GM19395 (cell line): ENCODE data around the gene ACBD6.

Source experiments
- ATAC-seq: cut with Tn5 transposase; IDR thresholded peaks from one replicate; pipeline ENCODE4 v1.9.1; 2021; ENCODE audit warnings: mild to moderate bottlenecking, moderate library complexity; ENCODE audit not compliant: unreplicated experiment

The ACBD6 gene

DNA sequence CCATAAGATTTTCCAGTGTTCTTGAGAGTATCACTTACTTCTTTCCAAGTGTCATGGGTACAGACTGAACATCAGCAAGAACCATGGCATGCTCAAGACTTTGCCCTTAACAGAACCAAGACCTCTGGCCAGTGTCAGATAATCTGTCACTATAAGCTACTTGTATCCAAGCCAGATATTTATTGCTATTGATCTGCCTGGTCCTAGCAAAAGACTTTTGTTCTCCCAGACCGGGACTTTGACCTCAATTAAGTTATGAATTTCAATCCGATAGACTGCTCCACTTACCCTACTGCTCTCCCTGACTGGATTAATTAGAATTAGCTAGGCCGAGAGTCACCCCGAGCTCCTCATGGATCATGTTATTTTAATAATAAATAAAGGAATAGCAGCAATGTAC is 129.6 kb downstream of the ACBD6 start:
- ATAC-seq, result no peak

DNA sequence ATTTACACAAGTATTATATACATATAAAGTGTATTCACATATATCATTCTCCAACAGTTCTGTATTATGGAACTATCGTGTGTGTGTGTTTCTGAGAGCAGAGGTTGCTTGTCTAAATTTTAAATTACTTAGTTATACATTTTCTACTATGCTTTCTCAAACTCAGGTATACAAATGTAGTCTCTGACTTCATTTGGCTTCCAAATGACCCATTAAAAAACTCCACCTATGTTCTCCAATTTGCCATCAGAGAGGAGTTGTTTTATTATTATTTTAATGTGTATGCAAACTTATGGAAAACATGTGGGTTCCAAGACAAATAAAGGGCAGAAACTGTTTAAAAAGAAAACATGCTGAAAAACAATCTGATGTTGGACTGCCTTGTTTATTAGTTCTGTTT is 131.8 kb downstream of the ACBD6 start:
- ATAC-seq, result no peak

DNA sequence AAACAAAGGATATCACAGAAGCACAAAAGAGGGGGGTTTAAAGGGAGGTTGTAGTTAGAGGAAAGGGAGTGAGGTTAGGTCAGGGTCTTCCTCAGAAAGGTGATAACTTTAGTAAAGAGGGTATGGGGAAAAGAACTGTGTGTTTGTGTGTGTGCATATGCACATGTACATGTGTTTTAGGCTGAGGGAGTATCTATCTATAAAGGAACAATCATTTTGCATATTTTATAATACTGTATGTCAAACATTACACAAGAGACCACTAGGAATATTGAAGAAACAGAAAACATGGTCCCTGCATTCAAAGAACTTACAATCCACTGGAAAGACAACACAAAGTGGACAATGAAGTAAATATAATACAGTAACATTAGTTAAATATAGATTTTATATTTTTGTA is 132.2 kb downstream of the ACBD6 start:
- ATAC-seq, result no peak

DNA sequence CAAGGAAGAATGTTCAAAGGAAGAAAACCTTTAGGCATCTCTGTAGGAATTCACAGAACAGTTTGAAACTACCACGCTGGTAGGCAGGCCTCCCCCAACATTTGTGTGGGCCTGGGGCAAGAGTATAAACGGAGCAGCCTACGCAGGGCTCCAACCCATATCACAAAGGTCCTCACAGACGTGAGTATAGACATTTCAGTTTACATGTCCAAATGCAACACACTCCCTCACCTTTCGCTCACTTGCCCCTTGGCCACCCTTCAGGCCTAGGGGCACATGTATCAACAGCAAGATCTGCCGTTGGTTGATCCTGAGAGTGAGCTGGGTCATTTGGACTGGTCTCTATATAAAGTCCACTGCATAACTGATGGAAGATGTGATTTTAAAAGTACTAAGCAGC is 133.3 kb downstream of the ACBD6 start:
- ATAC-seq, result no peak

DNA sequence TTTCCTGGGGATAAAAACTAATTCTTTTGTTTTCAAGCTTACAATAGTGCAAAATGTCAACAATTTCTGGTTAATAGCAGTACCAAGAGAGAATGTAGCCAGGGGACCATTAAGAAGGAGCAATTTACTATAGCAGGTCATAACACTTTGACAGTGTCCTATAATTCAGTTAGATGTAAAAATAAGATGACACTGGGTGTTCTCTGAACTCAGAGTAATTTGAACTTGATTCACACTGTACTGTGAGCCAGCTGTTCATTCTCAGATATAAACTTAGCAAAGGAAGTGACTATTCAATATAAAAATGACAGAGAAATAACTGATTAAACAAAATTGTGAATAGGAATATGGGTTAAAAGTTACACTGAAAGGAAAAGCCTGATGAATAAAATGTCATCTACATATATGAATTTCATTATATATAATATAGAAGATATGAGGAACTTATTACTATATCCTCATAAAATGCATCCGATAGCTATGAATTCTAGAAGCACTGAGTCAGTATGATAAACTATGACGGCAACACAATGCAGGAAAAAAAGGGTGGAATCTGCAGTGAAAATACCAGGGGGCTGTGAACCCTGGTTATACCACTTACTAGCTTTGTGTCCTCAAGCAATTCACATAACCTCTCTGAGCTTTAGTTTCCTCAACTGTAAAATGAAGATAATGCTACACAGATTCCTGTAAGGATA is 135.9 kb downstream of the ACBD6 start:
- ATAC-seq, result no peak

DNA sequence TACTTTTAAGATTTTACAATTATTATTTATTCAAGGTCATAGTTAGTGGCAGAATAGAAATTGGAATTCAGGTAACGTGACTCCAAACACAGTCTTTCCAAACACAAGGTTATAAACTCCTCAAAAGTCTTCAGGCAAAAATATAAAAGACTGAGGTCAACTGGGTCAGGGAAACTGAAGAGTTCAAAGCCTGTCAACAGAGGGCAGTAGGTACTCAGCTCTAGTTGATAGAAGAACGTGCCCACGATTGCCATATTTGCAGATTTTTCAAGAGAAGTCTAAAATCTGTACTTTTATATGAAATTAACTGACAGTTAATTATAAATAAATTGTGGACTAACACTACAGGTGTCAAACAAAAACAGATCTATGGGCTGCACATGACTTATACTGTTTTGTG is 137.3 kb downstream of the ACBD6 start:
- ATAC-seq, result no peak

DNA sequence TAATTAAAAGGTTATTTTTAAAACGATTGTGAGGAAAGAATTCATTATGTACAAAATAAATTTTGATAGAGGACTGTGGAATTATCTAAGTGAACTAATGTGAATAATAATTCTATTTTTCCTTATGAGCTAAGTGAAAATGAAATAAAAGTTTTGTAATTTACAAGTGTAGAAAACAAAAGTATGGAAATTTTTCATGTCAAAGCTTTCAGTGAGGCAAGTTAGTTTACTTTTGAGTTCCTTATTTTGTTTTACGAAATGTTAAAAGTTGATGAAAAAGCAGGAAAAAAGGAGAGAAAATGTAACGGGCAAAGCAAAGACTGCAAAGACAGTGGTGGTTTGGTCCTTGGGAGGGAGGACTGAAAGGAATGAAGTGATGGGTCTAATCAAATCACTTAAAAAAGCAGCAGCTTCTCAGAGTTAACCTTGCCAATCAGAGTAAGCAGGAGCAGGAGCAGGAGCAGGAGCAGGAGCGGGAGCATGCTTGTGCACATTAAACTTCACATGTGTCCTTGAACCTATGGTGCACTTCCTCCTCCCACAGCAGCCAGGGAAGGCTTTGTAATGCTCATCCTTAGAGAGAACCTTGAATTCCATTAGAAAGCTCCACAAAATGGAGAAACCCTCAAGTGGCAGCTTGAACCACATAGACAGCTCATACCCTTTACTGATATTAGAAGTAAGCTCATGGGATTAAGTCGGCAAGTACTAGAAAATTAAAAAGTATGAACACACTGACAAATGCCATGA is 139.0 kb downstream of the ACBD6 start:
- no peak for ATAC-seq

DNA sequence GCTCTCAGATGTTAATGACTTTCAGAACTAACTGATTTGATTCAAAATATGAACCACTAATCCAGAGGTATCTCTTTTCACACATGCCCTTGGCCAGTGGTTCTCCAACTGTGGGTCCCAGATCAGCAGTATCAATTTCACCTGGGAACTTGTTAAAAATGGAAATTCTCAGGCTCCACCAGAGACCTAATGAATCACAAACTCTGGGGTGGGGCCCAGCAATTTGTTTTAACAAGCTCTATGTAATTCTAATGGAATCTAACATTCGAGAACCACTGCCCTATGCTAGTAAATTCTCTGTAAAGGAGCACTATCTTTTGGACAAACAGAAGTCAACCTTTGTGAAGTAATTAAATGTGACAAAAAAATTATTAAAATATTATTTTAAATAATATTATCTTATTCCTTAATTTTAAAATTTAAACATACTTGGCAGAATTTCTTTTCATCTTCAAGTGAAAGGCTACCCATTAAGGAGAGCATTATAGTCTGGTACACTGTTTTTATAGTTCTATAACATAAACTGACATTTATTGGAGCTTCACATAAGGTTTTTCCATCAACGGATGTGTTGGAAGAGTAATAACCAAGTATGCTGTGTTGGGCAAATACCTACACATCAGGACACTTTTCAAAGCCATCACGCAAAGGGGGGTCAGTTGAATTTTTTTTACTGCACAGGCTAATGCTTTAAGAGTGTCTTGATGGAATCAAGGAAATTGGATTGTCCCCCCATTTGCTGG is 141.9 kb downstream of the ACBD6 start:
- ATAC-seq, result no peak

DNA sequence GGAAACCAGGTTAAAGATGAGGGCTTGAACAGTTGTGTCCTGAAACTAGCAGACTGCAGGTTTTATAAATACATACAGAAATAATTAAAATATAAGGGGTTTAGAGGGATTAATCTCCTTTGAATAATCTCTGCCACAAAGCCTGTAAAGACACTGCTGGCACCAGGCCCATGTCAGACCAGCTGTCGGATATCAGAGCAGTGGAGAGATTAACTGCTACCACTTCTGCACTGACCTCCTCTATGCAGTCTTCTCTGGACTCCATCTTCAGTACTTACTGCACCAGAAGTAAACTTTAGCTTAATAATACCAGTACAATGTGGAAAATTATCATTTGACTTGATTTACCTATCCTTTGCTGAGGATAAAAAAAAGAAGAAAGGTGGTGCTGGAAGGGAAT is 143.7 kb downstream of the ACBD6 start:
- no peak for ATAC-seq

DNA sequence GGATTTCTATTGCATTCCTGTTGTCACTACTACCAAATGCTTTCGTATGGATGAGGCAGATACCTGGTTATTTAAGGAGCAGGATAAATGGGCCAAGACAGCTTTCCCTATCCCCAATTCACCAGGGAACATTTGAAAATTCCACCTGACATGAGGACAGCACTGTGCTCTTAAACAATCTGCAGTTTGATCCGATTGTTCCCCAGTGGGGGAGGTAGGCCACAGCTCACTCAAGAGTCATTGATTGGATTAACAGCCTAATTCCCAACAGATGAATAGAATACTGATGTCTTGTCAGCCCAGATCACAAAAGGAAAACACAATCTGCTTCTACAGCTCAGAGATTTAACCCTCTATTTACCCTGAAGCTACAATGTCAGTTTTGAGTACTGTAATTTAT is 148.4 kb downstream of the ACBD6 start:
- no peak for ATAC-seq

DNA sequence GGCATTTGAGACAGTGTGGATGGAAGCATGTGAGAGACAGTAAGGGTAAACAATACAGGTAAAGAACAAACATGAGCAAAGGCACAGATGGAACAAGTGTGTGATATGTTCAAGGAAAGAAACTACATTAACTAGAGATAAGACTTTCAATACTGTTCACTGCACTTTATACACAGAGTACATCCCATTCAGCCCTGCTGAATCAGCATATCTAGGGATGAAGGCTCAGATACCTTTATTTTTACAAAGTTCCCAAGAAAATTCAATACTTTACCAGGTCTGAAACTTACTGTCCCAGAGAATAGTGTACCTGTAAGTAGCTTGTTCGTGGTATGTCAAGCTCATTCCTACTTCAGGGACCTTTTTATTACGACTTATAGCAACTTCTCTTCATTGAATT is 149.8 kb downstream of the ACBD6 start:
- no peak for ATAC-seq

DNA sequence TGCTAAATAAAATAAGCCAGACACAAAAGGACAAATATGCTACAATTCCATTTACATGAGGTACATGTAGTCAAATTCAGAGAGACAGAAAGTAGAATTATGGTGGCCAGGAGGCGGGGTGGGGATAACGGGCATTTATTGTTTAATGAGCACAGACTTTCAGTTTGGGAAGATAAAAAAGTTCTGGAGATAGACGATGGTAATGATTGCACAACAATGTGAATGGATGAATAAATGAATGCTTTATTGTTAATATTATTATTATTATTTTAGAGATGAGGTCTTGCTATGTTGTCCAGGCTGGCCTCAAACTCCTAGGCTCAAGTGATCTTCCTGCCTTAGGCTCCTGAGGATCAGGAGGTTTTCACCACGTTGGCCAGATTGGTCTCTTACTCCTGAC is 150.4 kb downstream of the ACBD6 start:
- ATAC-seq, result no peak

DNA sequence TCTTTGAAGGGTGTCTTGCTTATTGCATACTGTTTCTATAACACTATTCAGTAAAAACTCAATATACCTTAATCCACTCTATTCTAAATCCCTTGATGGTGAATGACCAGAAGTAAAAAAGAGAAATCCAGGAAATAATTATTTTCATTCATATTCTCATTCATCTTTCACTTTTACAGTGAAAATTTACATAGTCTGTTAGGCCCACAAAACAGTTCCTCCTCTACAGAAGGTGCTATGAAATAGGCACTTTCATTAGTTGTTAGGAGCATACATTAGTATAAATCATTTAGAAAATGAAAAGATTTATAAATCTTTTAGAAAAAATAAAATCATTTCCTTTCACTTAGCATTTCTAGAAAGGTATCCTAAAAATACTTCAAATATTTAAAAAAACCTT is 157.2 kb downstream of the ACBD6 start:
- no peak for ATAC-seq

DNA sequence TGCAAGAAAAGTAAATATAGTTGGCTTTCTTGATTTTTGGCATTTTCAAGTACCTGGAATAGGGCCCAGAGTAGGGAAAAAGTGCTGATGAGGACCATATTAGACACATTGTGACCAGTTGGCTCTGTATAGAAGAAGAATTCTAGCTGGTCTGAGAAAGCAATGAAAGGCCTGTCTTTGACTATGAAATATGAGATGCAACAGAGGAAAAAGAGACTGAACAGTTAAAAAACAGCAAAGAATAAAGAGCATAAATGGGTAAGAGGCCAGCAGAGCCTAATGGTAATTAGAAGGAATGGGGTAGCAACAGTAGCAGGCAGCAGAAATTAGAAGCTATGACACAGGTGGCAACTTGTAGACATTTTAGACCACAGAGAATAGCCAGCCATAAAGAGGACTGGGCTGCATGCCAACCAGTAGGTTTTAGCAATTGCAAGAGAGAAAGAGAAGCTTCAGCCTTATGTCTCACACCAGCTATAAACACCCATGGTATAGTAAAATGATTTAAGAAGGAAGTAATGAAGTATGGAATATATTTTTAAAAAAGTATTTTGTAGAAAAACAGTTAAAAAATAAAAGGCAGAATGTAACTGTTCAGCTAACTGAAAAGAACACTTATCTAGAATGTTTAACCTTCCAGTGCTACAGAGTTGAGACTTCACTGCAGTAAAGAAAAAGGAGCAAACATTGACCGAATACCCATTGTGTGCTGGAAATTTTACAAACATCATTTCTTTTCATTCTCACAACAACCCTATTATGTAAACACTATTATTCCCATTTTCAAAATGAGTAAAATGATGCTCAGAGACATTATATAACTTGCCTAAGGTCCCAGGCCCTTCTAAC is 158.2 kb downstream of the ACBD6 start:
- ATAC-seq, result no peak

DNA sequence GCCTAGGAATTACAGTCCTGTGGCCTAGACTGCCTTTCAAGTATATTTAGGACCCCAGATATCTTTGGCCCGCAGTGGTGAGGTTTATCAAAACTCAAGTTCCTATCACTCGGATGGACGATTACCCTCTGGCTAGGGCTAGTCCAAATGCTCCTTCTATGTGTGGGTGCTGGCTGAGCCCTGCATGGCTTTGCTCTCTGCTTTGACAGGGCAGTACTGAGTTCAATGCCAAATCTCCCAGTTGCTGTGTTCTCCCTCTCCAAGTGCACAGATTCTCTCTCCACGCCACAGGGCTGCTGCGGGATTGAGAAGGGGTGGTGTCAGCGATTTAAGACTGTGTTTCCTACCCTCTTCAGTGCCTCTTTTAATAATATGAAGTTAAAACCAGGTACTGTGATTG is 175.3 kb downstream of the ACBD6 start:
- no peak for ATAC-seq

DNA sequence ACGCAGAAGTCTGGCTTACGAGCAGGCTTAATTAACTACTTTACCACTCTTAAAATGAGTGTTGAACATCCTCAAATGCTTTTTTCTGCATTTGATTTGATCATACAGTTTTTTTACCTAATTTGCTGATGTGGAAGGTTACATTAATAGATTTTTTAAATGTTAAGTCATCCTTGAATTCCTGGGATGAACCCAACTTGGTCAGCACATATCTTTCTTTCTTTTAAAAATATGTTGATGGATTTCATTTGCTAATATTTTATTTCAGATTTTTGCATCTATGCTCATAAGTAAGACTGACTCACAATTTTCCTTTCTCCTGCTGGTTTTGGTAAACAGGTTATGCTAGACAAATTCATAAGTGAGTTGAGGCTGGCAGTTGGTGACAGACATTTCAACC is 189.5 kb downstream of the ACBD6 start:
- no peak for ATAC-seq

DNA sequence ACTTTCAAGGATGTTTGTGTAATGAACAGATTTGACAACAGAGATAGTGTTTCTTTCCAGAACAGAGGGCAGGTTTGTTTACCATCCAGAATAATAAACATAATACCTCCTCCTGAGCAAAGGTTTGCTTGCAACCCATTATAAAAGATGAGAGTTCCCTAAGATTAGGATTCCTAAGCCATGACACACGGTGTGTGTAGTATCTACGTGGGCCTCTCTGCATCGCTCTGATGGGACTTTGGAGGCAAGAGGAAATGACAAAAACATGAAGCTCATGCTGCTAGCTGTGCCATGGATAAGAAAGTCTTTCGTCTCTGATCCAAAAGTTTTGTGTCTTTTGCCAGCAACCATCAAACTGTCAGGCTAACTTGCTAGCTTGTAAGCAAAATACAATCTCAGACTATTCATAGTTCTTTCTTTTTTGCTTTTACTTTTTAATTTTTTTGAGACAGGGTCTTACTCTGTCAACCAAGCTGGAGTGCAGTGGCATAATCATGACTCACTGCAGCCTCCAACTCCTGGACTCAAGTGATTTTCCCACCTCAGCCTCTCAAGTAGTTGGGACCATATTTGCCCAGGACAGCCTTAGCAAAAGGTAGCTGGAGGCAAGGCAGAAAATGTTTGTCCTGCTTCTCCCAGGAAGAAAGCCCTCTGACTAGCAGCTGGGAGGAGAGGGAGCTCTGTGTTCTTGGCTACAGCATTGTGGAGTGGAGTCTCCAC is 191.2 kb downstream of the ACBD6 start:
- no peak for ATAC-seq

DNA sequence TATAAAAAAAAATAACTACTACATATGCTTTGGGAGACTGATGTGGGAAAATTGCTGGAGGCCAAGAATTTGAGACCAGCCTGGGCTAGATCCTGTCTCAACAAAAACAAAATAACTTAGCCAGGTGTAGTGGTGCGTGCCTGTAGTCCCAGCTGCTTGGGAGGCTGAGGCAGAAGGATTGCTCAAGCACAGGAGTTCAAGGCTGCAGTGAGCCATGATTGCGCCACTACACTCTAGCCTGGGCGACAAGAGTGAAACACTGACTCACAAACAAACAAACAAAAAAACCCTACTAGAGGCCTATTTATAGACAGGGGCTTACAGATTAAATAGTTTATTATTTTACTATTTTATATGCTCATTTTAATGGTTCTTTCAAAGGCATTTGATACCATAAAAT is 192.3 kb downstream of the ACBD6 start:
- ATAC-seq, result no peak

DNA sequence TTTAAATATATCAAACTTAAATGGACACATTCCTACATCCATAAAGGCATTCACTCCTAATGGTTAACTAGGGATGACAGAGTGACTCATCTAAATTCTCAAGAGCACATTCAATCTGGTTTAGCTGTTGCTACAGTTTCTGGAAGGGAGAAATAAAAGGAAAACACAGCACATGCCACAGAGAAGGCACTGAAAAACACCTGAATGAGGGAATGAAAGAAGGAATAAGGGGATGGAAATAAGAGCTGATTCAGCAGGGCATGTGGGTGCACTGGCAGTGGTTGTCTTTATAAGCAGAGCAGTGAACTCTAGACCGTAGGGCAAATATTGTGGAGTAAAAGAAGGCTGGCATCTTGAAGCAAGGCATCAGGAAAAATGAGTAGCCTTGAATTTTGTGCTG is 193.0 kb downstream of the ACBD6 start:
- ATAC-seq, result no peak

DNA sequence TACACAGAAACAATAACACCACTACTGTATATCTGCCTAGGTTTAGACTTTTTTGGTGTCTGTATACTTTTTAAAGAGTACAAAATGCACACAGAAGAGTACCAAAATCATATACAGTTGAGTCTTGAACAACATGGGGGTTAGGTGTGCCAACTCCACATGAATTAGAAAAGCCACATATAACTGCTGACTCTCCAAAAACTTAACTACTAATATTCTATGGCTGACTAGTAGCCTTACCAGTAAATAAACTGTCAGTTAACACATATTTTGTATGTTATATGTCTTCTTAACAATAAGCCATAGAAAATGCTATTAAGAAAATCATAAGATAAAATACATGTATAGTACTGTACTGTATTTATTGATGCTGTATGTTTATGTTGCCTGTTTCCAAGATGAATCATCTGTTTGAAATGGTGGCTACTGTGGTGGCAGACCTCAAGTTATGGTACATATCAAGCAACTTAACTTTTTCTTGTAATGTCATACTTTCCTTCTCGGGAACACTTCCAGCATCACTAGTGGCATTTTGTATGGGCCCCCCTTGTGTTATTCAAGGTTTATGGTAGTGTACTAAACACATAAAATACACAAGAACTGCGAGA is 201.1 kb downstream of the ACBD6 start:
- ATAC-seq, result no peak
